H9 (cell line): ENCODE data around the gene PBX4. TPM values are rescaled to one million over a fixed set of nuclear protein-coding genes. Genes with fewer than 3 reads are reported as not detected.
A peak's percentile ranks its signal among the peaks of the same experiment; 100 is the strongest.

ENCODE experiments used
- DNase-seq: peaks from one replicate; pipeline ENCODE4 v3.0.0-alpha.2; 2017
- H2AFZ ChIP-seq: one replicate; pipeline ENCODE4 v1.6.1; 2013; ENCODE audit warnings: mild to moderate bottlenecking, low read length, control low read depth, moderate library complexity
- H2AK5ac ChIP-seq: 2 replicates; pipeline ENCODE4 v1.6.1; 2013; ENCODE audit warnings: low read length, control low read depth, mixed read lengths; ENCODE audit not compliant: insufficient read length
- H2BK120ac ChIP-seq: one replicate; pipeline ENCODE4 v1.6.1; 2013; ENCODE audit warnings: low read depth, mild to moderate bottlenecking, low read length, control low read depth, inconsistent platforms; ENCODE audit not compliant: poor library complexity, severe bottlenecking
- H2BK12ac ChIP-seq: 2 replicates; pipeline ENCODE4 v1.6.1; 2013; ENCODE audit warnings: low read length, control low read depth, mixed read lengths, low read depth; ENCODE audit not compliant: insufficient read length
- H2BK15ac ChIP-seq: 2 replicates; pipeline ENCODE4 v1.6.1; 2013; ENCODE audit warnings: low read depth, low read length, control low read depth
- H2BK20ac ChIP-seq: one replicate; pipeline ENCODE4 v1.6.1; 2013; ENCODE audit warnings: low read depth, mild to moderate bottlenecking, low read length, control low read depth, inconsistent platforms; ENCODE audit not compliant: poor library complexity, severe bottlenecking
- H2BK5ac ChIP-seq: 2 replicates; pipeline ENCODE4 v1.6.1; 2013; ENCODE audit warnings: low read length, control low read depth, mixed read lengths; ENCODE audit not compliant: insufficient read length
- H3K14ac ChIP-seq: 2 replicates; pipeline ENCODE4 v1.6.1; 2013; ENCODE audit warnings: low read length, control low read depth; ENCODE audit not compliant: insufficient read depth
- H3K18ac ChIP-seq: 2 replicates; pipeline ENCODE4 v1.6.1; 2013; ENCODE audit warnings: low read depth, mild to moderate bottlenecking, mixed read lengths, low read length, control low read depth; ENCODE audit not compliant: insufficient read length
- H3K23ac ChIP-seq: 2 replicates; pipeline ENCODE4 v1.6.1; 2013; ENCODE audit warnings: low read length, control low read depth, mixed read lengths, low read depth; ENCODE audit not compliant: insufficient read length
- H3K23me2 ChIP-seq: 2 replicates; pipeline ENCODE4 v1.6.1; 2013; ENCODE audit warnings: low read depth, mild to moderate bottlenecking, mixed read lengths, low read length, control low read depth; ENCODE audit not compliant: insufficient read length, poor library complexity, severe bottlenecking
- H3K27ac ChIP-seq: 2 replicates; pipeline ENCODE4 v1.5.1; 2013; ENCODE audit warnings: low read length, control low read depth, mixed read lengths, low read depth; ENCODE audit not compliant: insufficient read length
- H3K27me3 ChIP-seq: 2 replicates; pipeline ENCODE4 v1.6.1; 2013; ENCODE audit warnings: low read length, control low read depth, inconsistent platforms; ENCODE audit not compliant: insufficient read depth
- H3K4ac ChIP-seq: 2 replicates; pipeline ENCODE4 v1.6.1; 2013; ENCODE audit warnings: low read depth, mild to moderate bottlenecking, control low read depth, inconsistent platforms, low read length, moderate library complexity
- H3K4me1 ChIP-seq: 2 replicates; pipeline ENCODE4 v1.6.1; 2013; ENCODE audit warnings: low read length, control low read depth, inconsistent platforms; ENCODE audit not compliant: insufficient read depth
- H3K4me2 ChIP-seq: 2 replicates; pipeline ENCODE4 v1.6.1; 2013; ENCODE audit warnings: low read length, control low read depth, mixed read lengths; ENCODE audit not compliant: insufficient read length, insufficient read depth
- H3K56ac ChIP-seq: 2 replicates; pipeline ENCODE4 v1.6.1; 2013; ENCODE audit warnings: low read depth, mild to moderate bottlenecking, mixed read lengths, low read length, control low read depth; ENCODE audit not compliant: insufficient read length
- H3K79me1 ChIP-seq: 2 replicates; pipeline ENCODE4 v1.6.1; 2013; ENCODE audit warnings: low read depth, mild to moderate bottlenecking, moderate library complexity, low read length, control low read depth, inconsistent platforms; ENCODE audit not compliant: insufficient read depth, poor library complexity, severe bottlenecking
- H3K79me2 ChIP-seq: 2 replicates; pipeline ENCODE4 v1.6.1; 2013; ENCODE audit warnings: low read length, control low read depth, inconsistent platforms; ENCODE audit not compliant: insufficient read depth
- H3K9ac ChIP-seq: 2 replicates; pipeline ENCODE4 v1.6.1; 2013; ENCODE audit warnings: low read length, control low read depth, mixed read lengths; ENCODE audit not compliant: insufficient read length; ENCODE audit errors: extremely low read depth
- H3K9me3 ChIP-seq: one replicate; pipeline ENCODE4 v1.6.1; 2013; ENCODE audit warnings: low read depth, low read length, inconsistent platforms; ENCODE audit not compliant: control insufficient read depth
- H3T11ph ChIP-seq: one replicate; pipeline ENCODE4 v1.6.1; 2013; ENCODE audit warnings: mild to moderate bottlenecking, low read length, control low read depth, inconsistent platforms
- H4K20me1 ChIP-seq: one replicate; pipeline ENCODE4 v1.6.1; 2013; ENCODE audit not compliant: control insufficient read depth, insufficient read length, insufficient read depth
- H4K5ac ChIP-seq: 2 replicates; pipeline ENCODE4 v1.6.1; 2013; ENCODE audit warnings: low read depth, mild to moderate bottlenecking, mixed read lengths, low read length, control low read depth; ENCODE audit not compliant: insufficient read length
- H4K8ac ChIP-seq: replicated peaks from 2 replicates; pipeline ENCODE4 v1.6.1; 2013; ENCODE audit warnings: low read length, control low read depth, mixed read lengths, low read depth; ENCODE audit not compliant: insufficient read length
- H4K91ac ChIP-seq: 2 replicates; pipeline ENCODE4 v1.6.1; 2013; ENCODE audit warnings: low read depth, mild to moderate bottlenecking, moderate library complexity, mixed read lengths, low read length, control low read depth; ENCODE audit not compliant: insufficient read length
- H3K27ac Mint-ChIP-seq, 3 experiments: 2 replicates in 2 of 3; 3 replicates in 1 of 3; pipeline ENCODE4 v1.8.0; 2020 to 2021; ENCODE audit warnings: mixed read lengths in 3 of 3, mild to moderate bottlenecking in 1 of 3, moderate library complexity in 1 of 3
- H3K27me3 Mint-ChIP-seq: 2 replicates; pipeline ENCODE4 v1.8.0; 2021; ENCODE audit warnings: low read depth, mild to moderate bottlenecking, moderate library complexity, mixed read lengths
- H3K36me3 Mint-ChIP-seq, 3 experiments: 2 replicates in 2 of 3; 3 replicates in 1 of 3; pipeline ENCODE4 v1.8.0; 2020 to 2021; ENCODE audit warnings: low read depth in 3 of 3, mixed read lengths in 3 of 3; ENCODE audit not compliant: insufficient read depth in 1 of 3
- H3K4me1 Mint-ChIP-seq, 2 experiments: 2 replicates each; pipeline ENCODE4 v1.8.0; 2020; ENCODE audit warnings: mixed read lengths in 2 of 2
- H3K4me3 Mint-ChIP-seq, 2 experiments: 2 replicates in 1 of 2; 3 replicates in 1 of 2; pipeline ENCODE4 v1.8.0; 2020 to 2021; ENCODE audit warnings: mild to moderate bottlenecking in 2 of 2, mixed read lengths in 2 of 2, moderate library complexity in 1 of 2
- H3K9me3 Mint-ChIP-seq, 2 experiments: 2 replicates in 1 of 2; 3 replicates in 1 of 2; pipeline ENCODE4 v1.8.0; 2020; ENCODE audit warnings: mild to moderate bottlenecking in 2 of 2, mixed read lengths in 2 of 2, moderate library complexity in 1 of 2
- CTCF ChIP-seq: fragments of 200-600 bp; sonication (generic); conservative IDR thresholded peaks from 3 replicates; pipeline ENCODE4 v1.8.0; 2021; ENCODE audit warnings: antibody characterized with exemption, mild to moderate bottlenecking
- WGBS: extraction: QIAGEN DNeasy Blood & Tissue Kit; methylation state at CpG from one replicate; pipeline ENCODE4 v1.1.7; 2013; ENCODE audit warnings: missing lambda C conversion rate, low lambda C conversion rate, mixed read lengths; ENCODE audit not compliant: insufficient read length; ENCODE audit errors: extremely low coverage; 5-methylcytosine and 5-hydroxymethylcytosine counted together
- total RNA-seq: library from RNA; stranded (reverse); gene quantifications from 2 replicates; pipeline ENCODE4 v1.2.1, GENCODE V29; 2021

The PBX4 gene
- total RNA-seq, 1 experiment from 2014 or later, result 3.3 TPM

- Histone ChIP-seq H3K18ac (no peak overlapping the region), H2BK12ac (no peak overlapping the region), H3K23me2 (no peaks in the 10 kb centered on the region), H3K79me1 (no peaks in the 10 kb centered on the region), H2BK15ac (no peak overlapping the region), H2AFZ (no peak overlapping the region), H3K23ac (no peak overlapping the region), H2BK120ac (no peak overlapping the region), H2BK20ac (no peak overlapping the region), H4K91ac (no peak overlapping the region), H3K4me2 (no peak overlapping the region), H4K5ac (no peak overlapping the region), H4K8ac (no peak overlapping the region), H4K20me1 (no peaks in the 10 kb centered on the region), H2AK5ac (no peak overlapping the region), H3K27me3 (no peaks in the 10 kb centered on the region), H3K27ac (no peak overlapping the region), H3K4me1 (peaks cover 4% of the 10 kb centered on the region; the same call in 1 of the 2 replicates), H3T11ph (no peak overlapping the region), H3K4ac (no peak overlapping the region), H3K9me3 (no peaks in the 10 kb centered on the region), H3K79me2 (no peaks in the 10 kb centered on the region), H3K9ac (no peak overlapping the region), H2BK5ac (no peak overlapping the region), H3K56ac (no peak overlapping the region), H3K14ac (no peak overlapping the region)
- H3K27me3 Mint-ChIP-seq, result no peaks in the 10 kb centered on the region
- no CpG with 5 or more reads among the region's 1 CpG for WGBS
- H3K9me3 Mint-ChIP-seq, result no peaks in the 10 kb centered on the region
- DNase-seq, result no peak
- H3K4me1 Mint-ChIP-seq, result peaks cover 14 to 22% of the 10 kb centered on the region in 2 experiments
- no peaks in the 10 kb centered on the region for H3K36me3 Mint-ChIP-seq
- peak overlapping the region in 1 of 3 experiments; percentile 6; a peak in 1 of 7 replicates for H3K27ac Mint-ChIP-seq
- no peak for TF ChIP-seq CTCF
- H3K4me3 Mint-ChIP-seq, result no peak overlapping the region
Measured at GRCh38 chr19:19606021-19606420, 12.5 kb downstream of the PBX4 start.
